ENCODE results near the gene RALGAPA2. TPM values are rescaled to one million over a fixed set of nuclear protein-coding genes. Genes with fewer than 3 reads are reported as not detected.

The RALGAPA2 gene
- total and polyA plus RNA-seq, 2 donors (not counting 3 experiments of a cell fraction or from before 2014, with no cell fraction given): 10.0 to 46.8 TPM

GRCh38 chr20:20436689-20437088, 275.8 kb downstream of the RALGAPA2 start:
- Histone ChIP-seq H3K27ac (ENCODE audit: insufficient read depth, low read depth, low read length) (no peak overlapping the region), H3K9me3 (replicated peaks; ENCODE audit: control insufficient read depth, insufficient read depth, low read length) (no peaks in the 10 kb centered on the region), H3K27me3 (ENCODE audit: control insufficient read depth in 2 of 2, insufficient read depth in 2 of 2, low read length in 2 of 2) (no peaks in the 10 kb centered on the region), H2AFZ (ENCODE audit: low read depth, low read length) (no peak overlapping the region), H3K4me1 (ENCODE audit: control insufficient read depth, extremely low read depth, insufficient read depth, low read length) (no peaks in the 10 kb centered on the region), H3K4me2 (ENCODE audit: insufficient read depth, low read length) (no peak overlapping the region), H3K36me3 (ENCODE audit: control insufficient read depth in 2 of 2, extremely low read depth in 1 of 2, insufficient read depth in 2 of 2, low read length in 2 of 2) (peaks cover 0 to 3% of the 10 kb centered on the region in 2 experiments), H3K9ac (replicated peaks; ENCODE audit: extremely low read depth, insufficient read depth, low read length) (no peak overlapping the region), H3K9me1 (replicated peaks; ENCODE audit: control insufficient read depth, extremely low read depth, insufficient read depth, low read length) (no peaks in the 10 kb centered on the region), H3K4me3 (replicated peaks in 1 of 3; ENCODE audit: insufficient read depth in 1 of 3, low read depth in 1 of 3, low read length in 3 of 3) (no peak overlapping the region), H3K79me2 (ENCODE audit: control insufficient read depth, insufficient read depth, low read length) (no peaks in the 10 kb centered on the region), H4K20me1 (replicated peaks; ENCODE audit: control insufficient read depth, extremely low read depth, insufficient read depth, low read length) (no peaks in the 10 kb centered on the region)
- intact Hi-C loops (cut with micrococcal nuclease) (no loop called here), dilution Hi-C loops (cut with MboI; ENCODE audit: extremely low pct_ligation_motif_present, low sequenced_read_pairs) (no loop called here)
- POLR2A ChIA-PET: no interaction called here
- CTCF ChIA-PET: no interaction called here
- BruUV-seq (replicated peaks): no TSS peak
- TF ChIP-seq MYC (IDR thresholded peaks at IDR 0.05; ENCODE audit: low read depth, low read length) (no peak), GATA2 (IDR thresholded peaks at IDR 0.05; ENCODE audit: insufficient read depth, insufficient read length, low read depth, low read length) (no peak), POLR2A (IDR thresholded peaks at IDR 0.05; ENCODE audit: low read depth, low read length) (no peak), CTCF (IDR thresholded peaks at IDR 0.05; ENCODE audit: extremely low read depth in 1 of 2, insufficient read depth in 1 of 2, low read depth in 1 of 2, low read length in 2 of 2) (no peak), EZH2 (IDR thresholded peaks at IDR 0.05; ENCODE audit: borderline replicate concordance, low read depth, low read length, severe bottlenecking) (no peak)
- DNase-seq (ENCODE audit: low read depth, low spot score): no peak
- FAIRE-seq: no peak

DNA sequence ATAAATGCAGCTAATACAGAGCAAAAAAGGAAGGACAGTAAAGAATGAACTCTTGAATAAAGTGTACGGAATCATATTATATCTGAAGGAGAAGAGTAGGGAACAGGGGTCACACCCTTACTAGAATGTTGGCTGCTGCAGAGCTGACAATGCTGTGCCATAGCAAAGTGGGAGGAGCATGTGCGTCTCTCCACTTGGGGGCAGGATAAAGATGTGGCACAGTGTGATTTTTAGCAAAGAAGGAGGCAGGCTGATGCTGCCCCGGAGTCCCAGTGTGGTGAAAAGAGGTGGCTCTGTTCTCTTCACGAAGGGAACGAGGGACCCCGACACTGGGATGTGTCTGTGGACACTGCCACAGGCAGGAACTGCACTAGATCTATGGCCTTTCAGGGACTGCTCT, 277.0 kb downstream of the RALGAPA2 start:
- POLR2A ChIA-PET: interaction anchor here (0.6 kb wide), 1 partner anchor 10 kb away, joined by 3 read pairs; no protein-coding TSS in a partner anchor
- no peak overlapping the region for H2AFZ ChIP-seq (ENCODE audit: low read depth, low read length)
- no peaks in the 10 kb centered on the region for H4K20me1 ChIP-seq (replicated peaks; ENCODE audit: control insufficient read depth, extremely low read depth, insufficient read depth, low read length)
- no peak overlapping the region for H3K4me3 ChIP-seq (replicated peaks in 1 of 3; ENCODE audit: insufficient read depth in 1 of 3, low read depth in 1 of 3, low read length in 3 of 3)
- CTCF ChIA-PET: interaction anchor here (1.3 kb wide), 1 partner anchor 17 kb away, joined by 3 read pairs; no protein-coding TSS in a partner anchor
- no peaks in the 10 kb centered on the region for H3K9me3 ChIP-seq (replicated peaks; ENCODE audit: control insufficient read depth, insufficient read depth, low read length)
- H3K27ac ChIP-seq (ENCODE audit: insufficient read depth, low read depth, low read length): no peak overlapping the region
- H3K9ac ChIP-seq (replicated peaks; ENCODE audit: extremely low read depth, insufficient read depth, low read length): no peak overlapping the region
- DNase-seq (ENCODE audit: low read depth, low spot score) (no peak), FAIRE-seq (no peak)
- no peaks in the 10 kb centered on the region for H3K27me3 ChIP-seq (ENCODE audit: control insufficient read depth in 2 of 2, insufficient read depth in 2 of 2, low read length in 2 of 2)
- no peak overlapping the region for H3K4me2 ChIP-seq (ENCODE audit: insufficient read depth, low read length)
- intact Hi-C loops (cut with micrococcal nuclease) (no loop called here), dilution Hi-C loops (cut with MboI; ENCODE audit: extremely low pct_ligation_motif_present, low sequenced_read_pairs) (no loop called here)
- peaks cover 0 to 3% of the 10 kb centered on the region in 2 experiments for H3K36me3 ChIP-seq (ENCODE audit: control insufficient read depth in 2 of 2, extremely low read depth in 1 of 2, insufficient read depth in 2 of 2, low read length in 2 of 2)
- no peaks in the 10 kb centered on the region for H3K9me1 ChIP-seq (replicated peaks; ENCODE audit: control insufficient read depth, extremely low read depth, insufficient read depth, low read length)
- TF ChIP-seq POLR2A (IDR thresholded peaks at IDR 0.05; ENCODE audit: low read depth, low read length) (no peak), MAX (IDR thresholded peaks at IDR 0.05; ENCODE audit: insufficient read depth, insufficient read length) (no peak), GATA2 (IDR thresholded peaks at IDR 0.05; ENCODE audit: insufficient read depth, insufficient read length, low read depth, low read length) (no peak), CTCF (IDR thresholded peaks at IDR 0.05; ENCODE audit: extremely low read depth in 1 of 2, insufficient read depth in 1 of 2, low read depth in 1 of 2, low read length in 2 of 2) (no peak), POLR2AphosphoS5 (IDR thresholded peaks at IDR 0.05; ENCODE audit: insufficient read depth, low read depth, low read length) (no peak)
- no peaks in the 10 kb centered on the region for H3K4me1 ChIP-seq (ENCODE audit: control insufficient read depth, extremely low read depth, insufficient read depth, low read length)
- BruUV-seq (replicated peaks): no TSS peak
- no peaks in the 10 kb centered on the region for H3K79me2 ChIP-seq (ENCODE audit: control insufficient read depth, insufficient read depth, low read length)

Measured in endothelial cell of umbilical vein (primary cell).